Hepatic stellate cell (primary cell): ENCODE results near the gene DSC3.
"Not testable (repeated sequence)": the region's sequence is repeated elsewhere in the genome, so short reads cannot be mapped to it uniquely, and the experiment has no call there.

Source experiments
- DNase-seq: peaks from one replicate; pipeline ENCODE4 v3.0.0; 2011; ENCODE audit warnings: low spot score

DSC3 gene

DNA sequence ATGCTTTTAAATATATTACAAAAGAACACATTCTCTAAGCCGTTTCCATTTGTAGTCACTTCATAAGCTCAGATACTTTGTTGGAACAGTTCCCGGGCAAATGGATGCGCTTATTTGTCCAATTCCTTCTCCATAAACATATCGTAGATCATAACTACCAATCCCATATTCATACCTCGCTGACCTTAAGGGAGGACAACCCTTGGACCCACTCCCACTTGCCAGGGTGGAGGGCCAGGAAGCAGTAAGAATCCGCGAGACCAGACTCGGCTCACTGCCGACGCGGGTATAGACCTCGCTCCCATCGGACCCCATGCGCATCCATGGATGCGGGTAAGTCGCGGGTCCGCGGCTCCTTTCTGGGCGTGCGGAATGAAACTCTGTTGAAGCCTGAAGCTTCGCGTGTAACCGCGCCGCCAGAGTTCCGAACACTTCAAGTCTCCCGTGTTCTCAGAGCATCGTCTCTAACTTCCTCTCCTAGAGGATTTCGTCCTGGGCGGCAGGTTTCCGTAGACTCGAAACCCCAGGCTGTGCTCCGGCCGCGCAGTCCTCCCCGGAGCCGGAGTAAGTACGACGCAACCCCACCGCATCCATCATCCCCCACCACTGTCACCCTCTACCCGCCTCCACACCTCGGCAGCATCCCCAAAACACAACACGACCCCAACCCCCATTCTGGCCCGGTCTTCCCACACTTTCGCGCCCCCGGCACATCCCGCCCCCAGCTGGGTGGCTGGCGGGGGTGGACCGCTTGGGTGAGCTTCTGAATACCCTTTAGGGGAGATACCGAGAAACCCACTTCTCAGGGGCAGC is 1.1 kb downstream of the DSC3 start:
- no peak for DNase-seq

DNA sequence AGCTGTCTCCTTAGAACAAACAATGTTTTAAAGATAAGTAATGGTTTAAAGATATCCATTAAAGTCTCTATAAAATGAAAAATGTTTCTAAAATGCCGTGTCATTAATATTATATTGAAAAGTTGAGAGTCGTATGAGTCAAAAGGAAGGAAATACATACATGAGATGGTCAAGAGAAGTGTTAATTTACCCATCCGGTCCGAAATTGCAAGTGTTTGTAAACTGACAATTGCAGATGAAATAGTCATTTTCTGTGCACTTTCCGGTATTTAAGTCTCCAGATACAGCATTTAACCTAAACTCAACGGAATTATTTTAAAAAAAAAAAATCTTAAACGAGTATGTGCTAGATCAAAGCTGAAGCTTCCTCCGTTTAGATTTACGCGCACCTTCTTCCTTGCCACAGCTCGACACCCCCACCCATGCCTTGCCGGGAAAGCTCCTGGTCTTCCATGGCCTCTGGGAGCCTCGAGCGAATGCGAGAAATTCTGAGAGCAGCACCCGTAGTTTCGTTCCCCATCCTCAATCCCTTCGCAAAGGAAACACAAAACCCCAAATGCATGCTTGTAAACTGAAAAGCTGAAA is 1.8 kb downstream of the DSC3 start:
- no peak for DNase-seq

DNA sequence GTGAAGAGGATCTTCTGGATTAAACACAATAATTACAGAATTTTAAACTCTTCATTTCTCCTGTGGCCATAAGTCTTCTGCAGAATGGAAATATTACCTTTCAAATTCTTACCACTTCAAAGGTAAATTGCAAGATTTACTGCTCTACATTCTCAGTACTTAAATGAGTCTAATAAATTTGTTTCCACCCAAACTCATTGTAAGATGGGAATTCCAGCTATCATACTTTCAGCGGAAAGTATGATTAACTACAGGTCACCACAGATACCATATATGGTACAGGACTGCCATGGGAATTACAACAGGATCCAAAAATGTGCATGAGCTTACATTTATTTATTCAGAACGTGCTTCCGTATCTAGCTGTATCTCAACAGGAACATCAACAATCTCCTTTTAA is 3.1 kb downstream of the DSC3 start:
- DNase-seq = no peak

DNA sequence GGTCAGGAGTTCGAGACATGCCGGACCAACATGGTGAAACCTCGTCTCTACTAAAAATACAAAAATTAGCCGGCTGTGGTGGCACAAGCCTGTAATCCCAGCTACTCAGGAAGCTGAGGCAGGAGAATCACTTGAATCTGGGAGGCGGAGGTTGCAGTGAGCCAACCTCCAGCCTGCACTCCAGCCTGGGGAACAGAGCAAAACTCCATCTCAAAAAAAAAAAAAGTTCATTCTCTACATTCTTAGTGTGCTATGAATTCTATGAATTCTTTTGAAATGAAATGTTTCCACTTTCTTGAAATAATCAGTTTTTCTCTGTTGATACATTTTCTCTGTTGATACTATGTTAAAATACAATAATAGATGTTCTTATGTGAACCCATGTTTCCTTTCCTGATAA is 4.9 kb downstream of the DSC3 start:
- not testable (repeated sequence) for DNase-seq

DNA sequence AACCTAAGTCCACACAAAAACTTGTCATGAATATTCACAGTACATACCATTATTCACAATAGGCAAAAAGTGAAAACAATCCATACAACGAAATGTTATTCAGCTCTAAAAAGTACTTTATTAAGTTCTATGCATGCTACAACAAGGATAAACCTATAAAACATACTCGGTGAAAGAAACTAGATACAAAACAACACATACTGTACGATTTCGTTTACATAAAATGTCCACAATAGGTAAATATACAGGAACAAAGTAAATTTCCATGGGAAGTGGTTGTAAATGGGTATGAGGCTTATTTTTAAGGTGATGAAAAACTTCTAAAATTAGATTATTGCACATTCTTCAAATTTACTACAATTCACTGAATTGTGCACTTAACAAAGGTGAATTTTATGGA is 8.0 kb downstream of the DSC3 start:
- DNase-seq = no peak

DNA sequence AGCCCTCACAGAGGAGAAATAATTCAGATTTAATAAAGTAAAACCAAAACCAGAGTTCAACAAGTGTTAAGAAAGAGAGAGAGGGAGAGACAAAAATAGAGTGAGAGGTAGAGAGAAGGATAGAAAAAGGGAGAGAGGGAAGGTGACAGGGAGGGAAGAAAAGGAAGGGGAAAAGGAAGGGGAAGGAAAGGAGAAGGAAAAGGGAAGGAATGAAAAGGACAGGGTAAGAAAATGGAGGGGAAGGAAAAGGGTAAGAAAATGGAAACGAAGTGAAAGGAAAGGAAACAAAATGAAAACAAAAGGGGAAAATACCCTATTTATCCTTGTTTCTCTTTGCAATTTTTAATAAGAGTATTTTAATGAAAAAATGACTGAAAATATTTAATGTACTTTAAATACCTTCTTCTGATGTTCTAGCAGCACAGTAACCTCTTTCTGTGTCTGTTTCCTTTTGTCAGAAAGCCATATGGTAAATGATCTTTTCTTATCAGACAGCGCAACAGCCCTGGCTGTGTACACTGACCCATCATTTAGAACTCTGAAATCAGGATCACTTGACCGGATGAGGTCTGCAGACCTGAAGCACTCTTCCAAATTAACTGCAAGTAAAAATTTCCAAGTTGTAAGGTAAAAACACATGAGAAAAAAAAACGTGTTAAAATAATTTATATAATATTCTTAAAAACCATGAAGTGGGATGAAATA is 11.8 kb downstream of the DSC3 start:
- no peak for DNase-seq

DNA sequence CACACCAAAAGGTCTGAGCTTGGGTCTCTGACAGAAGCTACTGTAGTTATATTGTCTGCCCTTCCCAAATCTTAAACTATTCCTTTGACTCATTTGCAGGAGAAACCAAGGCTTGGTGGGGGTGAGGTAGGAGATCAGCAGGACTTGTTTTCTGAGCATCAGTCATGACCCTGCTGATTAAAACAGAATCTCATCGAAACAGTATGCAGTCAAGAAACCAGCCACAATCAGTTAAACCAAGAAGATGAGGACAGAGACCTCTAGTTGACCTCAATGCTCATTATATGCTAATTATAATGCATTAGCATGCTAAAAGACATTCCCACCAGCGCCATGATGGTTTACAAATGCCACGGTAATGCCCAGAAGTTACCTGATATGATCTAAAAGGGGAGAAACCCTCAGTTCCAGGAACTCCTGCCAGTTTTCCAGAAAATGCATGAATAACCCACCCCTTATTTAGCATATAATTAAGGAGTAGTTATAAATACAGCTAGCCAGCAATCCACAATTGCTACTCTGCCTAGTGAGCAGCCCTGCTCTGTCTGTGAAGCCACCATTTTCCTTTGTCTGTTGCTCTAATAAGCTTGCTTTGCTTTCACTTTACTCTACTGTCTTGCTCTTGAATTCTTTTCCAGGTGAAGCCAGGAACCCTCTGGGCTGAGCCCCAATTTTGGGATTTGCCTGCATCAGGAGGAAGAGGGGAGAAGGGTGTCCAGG is 26.7 kb downstream of the DSC3 start:
- no peak for DNase-seq

DNA sequence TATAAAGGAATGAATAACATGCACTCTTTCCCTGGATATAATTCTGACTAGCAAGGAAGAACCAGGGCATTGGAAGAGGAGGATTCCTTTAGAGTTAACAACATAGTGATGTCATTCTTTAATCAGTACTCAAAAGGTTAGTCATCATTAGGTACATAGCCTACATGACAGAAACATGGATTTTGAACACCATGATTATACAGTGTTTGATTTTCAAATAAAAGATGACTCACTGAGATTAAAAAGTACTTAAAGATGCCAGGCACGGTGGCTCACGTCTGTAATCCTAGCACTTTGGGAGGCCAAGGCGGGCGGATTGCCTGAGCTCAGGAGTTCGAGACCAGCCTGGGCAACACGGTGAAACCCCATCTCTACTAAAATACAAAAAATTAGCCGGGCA is 31.1 kb downstream of the DSC3 start:
- not testable (repeated sequence) for DNase-seq

DNA sequence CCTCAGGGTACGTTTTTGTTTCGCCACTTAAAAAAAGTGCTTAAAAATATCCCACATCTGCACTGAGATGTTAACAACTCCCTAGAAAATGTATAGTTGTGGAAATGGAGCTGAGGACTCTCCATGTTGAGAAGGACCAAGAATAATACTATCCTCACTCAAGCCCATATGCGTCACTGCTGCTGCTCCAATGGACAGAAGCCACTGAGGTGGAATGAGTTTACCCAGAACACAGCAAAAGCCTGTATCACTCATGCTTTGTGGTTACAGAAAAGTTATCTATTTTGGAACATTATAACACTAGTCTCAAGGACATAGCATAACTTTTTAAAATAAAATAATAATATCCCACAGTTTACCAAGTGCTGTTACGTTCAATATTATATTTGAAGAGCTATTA is 31.9 kb downstream of the DSC3 start:
- DNase-seq = no peak

DNA sequence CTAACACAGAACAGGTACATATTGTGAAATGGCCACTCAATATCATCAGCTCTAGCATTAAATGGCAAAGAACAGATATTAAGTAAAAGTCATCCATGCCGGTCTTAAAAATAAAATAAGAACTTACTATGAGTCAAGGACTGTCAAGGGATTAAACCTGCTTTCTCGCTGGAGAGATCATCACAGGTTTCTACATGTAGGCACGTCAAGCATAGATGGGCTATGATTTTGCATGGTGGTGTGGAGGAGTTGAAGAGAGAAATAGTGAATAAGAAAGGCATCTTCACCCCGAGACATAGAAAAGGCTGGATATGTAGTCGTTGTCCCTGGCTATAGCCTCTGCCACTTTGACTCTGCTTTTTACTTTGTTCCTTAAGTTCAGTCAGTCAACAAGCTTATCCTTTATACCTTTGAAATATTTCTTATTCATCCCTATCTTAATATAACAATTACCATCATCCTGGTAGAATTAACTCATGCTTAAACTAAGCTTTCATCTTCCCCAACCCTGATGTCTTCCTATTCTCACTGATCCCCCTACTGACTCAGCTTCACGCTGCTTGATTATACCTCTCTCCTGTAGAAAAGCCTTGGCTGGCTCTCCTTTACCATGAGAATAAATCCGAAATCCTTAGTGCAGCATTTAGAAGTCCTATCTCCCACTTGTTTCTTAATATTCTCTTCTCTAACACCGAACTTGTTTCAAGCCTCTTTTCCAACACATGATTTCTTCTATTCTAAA is 42.5 kb downstream of the DSC3 start:
- DNase-seq = no peak

DNA sequence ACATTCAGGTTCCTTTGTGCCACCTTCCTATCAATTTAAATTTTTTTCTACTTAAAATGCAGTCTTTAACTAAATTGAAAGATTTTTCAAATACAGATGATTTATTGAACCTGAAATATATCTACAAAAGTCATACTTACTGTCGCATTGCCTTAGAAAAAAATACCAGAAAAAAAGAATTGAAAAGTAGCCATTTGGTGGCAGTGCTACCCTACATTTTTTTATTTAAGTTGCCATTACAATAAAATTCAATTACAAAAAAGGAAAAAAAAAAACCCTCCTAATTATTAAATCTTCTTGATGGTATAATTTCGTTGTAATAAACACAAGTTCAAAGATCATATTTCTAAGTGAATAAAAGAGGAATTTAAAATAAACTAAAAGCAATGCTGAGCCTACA is 43.4 kb downstream of the DSC3 start:
- DNase-seq = no peak

DNA sequence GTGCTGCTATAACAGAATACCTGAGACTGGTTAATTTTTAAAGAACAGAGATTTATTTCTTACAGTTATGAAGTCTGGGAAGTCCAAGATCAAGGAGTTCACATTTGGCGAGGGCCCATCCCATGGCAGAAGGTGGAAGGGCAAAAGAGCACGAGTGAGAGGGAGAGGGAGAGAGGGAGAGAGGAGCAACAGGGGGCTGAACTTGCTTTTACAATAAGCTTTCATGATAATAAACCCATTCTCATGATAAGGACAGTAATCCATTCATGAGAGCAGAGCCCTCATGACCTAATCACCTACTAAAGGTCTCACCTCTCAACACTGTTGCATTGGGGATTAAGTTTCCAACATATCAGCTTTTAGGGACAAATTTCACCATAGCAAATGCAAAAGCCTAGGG is 45.3 kb downstream of the DSC3 start:
- DNase-seq = no peak

DNA sequence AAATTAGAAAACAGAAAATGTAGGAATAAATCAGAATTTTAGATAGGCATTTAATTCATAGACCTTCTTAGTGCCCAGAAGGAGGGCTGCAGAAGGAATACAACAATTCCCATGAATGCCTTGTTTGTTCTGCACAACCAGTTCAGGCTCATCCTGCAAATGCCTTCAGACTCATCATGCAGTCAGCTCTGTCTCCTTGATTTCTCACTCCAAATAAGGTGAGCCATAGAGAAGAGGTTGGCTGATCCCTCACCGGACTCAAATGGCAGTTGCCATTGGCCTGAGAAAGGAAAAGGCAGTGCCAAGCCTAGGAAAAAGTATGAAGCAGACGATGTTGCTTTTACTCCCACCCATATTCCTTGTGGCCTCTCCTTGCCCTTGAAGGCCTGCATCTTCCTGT is 50.3 kb downstream of the DSC3 start:
- DNase-seq = no peak

DNA sequence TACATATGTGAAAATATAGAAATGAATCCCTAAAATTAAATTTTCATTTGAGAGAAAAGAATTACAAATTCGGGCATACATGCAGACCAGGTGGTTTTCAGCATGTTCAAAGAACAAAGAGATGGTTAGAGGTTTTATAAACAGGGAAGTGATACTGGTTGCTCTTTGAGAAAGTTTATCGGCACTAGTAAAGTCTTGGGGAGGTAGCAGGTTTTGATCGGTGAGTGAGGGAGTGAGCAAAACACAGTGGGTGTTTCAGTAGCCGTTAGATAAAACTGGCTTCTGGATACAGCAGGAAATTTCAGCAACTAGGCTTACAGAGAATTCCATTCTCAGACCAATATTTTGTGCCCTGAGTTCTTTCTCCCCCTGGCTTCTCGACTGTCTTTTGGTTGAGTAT is 51.1 kb downstream of the DSC3 start:
- DNase-seq = no peak

DNA sequence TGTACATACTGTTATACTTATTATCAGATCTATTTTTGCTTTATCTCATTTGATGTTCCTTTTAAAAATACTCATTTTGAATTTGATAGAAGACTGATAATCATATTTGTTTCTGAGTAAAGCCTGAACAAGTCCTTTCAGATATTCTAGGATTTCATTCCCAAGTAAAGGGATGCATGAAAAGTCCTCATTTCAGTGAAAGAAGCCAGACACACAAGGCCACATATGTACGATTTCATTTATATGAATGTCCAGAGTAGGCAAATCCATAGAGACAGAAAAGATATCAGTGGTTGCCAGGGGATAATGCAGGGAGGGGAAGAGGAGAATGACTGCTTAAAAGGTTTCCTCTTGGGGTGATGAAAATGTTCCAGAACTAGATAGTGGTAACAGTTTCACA is 53.4 kb downstream of the DSC3 start:
- DNase-seq = no peak

DNA sequence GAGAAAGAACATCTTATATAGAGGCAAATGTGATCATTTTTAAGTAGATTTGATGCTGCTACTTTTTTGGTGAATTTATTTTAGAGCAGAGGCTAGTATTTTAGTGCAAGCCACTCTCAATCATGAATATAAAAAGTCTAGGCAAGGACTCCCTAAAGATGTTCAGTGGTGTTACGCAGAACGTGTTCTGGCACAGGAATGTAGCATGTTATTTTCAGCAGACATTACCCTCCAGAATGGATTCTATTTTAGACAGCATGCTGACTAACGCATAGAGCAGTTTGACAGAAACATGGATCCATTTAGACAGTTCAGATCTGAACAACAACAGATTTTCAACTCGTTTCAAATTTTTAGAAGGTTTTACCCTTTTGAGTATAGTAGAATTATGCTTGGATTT is 54.1 kb downstream of the DSC3 start:
- DNase-seq = no peak

DNA sequence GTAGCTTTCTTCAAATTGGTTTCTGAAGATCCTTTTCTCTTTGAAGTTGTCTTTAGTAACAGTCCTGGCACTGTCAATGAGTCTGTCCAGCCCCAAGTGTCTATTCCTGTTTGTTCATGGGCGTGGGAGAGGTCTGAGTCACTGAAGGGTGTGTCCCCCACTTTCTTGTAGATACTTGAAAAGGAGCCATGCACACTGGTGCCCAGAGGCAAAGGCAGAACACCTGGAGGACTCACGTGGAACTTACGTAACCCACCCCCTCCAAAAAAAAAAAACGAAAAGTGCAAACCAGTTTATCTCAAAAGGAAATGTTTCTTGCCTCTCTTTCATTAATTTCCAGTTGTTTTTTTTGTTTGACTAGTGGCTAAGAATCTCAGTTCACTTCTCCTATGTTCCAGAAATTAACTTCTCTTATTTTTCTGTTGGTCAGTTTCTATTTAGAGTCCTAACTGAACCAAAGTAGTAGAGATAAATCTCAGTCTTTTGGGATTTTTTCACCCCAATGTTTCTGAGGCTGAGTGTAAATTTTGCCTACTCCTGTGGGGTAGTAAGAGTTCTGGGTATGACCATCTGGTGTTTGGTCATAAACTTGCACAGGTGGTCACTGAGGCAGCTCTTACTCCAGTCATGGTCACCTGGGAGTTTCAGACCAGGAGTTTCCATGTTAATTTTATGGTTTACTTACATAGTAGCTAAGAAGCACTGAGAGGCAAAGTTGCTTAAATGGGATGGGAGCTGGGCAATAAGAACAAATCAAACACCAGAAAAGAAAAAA is 54.9 kb downstream of the DSC3 start:
- no peak for DNase-seq

DNA sequence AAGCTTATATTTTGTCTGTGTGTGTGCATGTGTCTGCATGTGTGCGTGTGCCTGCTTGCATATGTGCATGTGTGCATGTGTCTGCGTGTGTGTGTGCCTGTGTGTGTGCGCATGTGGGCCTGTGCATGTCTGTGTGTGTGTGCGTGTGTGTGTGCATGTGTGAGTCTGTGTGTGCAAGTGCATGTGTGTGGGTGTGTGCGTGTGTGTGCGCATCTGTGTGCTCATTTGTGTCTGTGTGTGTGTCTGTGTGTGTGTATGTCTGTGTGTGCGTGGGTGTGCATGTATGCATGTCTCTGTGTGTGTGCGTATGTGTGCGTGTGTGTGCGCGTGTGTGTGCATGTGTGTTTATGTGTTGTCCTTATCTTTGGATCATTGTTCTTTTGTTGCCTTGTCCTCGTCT is 56.8 kb downstream of the DSC3 start:
- DNase-seq = no peak

DNA sequence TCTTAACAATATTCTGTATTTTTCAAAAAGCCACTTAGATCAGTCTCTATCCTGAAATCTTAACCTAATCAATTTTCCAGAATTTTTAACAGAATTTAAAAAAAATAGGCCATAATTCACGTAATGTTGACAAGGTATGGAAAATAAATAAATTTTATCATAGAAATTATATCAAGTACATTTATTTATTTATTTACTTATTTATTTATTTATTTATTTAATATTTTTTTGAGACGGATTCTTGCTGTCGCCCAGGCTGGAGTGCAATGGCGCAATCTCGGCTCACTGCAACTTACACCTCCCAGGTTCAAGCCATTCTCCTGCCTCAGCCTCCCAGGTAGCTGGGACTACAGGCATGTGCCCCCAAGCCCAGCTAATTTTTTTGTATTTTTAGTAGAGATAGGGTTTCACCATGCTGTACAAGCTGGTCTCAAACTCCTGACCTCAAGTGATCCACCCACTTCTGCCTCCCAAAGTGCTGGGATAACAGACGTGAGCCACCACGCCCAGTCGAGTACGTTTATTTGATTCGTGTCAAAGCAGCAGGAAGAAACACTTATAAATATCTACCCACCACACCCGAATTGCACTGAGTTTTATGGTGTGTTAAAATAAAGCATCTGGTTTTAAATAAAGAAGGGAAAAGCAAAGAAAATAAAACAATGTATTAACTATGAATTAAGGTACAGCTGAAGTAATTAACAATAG is 60.1 kb downstream of the DSC3 start:
- no peak for DNase-seq

DNA sequence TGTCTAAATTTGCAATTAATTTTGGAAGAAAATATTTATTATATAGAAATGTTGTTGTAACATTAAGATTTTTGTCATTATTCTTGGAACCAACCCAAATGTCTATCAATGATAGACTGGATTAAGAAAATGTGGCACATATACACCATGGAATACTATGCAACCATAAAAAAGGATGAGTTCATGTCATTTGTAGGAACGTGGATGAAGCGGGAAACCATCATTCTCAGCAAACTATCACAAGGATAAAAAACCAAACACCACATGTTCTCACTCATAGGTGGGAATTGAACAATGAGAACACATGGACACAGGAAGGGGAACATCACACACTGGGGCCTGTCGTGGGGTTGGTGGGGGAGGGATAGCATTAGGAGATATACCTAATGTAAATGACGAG is 64.5 kb downstream of the DSC3 start:
- DNase-seq = not testable (repeated sequence)
